ENCODE results near the gene UTP3.
"Not testable (repeated sequence)": the region's sequence is repeated elsewhere in the genome, so short reads cannot be mapped to it uniquely, and the experiment has no call there.

Gene UTP3, protein sequence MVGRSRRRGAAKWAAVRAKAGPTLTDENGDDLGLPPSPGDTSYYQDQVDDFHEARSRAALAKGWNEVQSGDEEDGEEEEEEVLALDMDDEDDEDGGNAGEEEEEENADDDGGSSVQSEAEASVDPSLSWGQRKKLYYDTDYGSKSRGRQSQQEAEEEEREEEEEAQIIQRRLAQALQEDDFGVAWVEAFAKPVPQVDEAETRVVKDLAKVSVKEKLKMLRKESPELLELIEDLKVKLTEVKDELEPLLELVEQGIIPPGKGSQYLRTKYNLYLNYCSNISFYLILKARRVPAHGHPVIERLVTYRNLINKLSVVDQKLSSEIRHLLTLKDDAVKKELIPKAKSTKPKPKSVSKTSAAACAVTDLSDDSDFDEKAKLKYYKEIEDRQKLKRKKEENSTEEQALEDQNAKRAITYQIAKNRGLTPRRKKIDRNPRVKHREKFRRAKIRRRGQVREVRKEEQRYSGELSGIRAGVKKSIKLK

DNA sequence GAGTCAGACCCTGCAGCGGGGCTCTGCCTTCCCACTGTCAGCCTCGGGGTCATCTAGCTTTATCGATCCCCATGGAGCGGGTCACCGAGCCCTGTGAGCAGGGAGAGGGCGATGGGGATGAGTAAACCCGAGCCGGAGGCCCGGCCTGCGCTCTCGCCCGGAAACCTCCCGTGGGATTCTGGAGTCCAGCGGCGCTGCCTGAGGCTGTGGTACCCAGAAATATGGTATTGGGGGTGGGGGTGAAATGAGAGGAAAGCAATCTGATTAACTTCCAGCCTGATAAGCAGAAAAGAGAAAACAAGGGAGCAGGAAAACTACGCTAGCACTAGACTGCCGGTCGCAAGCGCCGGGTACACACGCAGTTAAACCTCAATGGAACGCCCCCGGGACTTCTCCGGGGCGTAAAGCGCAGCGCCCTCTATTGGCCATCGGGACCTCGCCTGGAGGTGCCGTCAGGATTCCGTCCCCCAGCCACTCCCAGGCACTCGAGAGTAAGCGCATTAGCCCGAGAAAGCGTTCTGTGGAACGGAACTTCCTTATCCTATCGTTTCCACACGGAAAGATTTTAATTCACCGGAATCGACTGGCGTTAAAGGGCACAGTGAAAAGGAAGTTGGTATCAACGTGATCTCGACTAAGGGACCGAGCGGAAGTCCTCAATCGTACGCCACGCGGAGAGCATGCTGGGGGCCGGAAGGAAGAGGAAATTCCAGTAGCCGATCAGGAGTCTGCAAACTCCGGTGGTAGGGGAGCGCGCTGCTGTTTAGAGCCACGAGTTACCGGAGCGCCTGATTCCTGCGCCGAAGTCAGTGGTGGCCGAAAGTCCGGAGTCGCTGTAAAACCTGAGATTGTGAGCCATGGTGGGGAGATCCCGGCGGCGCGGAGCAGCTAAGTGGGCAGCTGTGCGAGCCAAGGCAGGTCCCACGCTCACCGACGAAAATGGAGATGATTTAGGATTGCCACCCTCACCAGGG lies at the start of gene UTP3:
UTP3 (plus strand) TSS at position 712 of the 974 bp plus-strand sequence; CDS start at position 858, 146 bp downstream.
- DNase-seq (ENCODE audit: low read depth in 2 of 2), result peak; percentile 89 to 90

- no peak for DNase-seq (ENCODE audit: low read depth in 2 of 2)
These were observed 48.1 kb upstream of the UTP3 start for GRCh38 chr4:70640192-70640591.

GRCh38 chr4:70650741-70651140 lies 37.6 kb upstream of the UTP3 start:
- not testable (repeated sequence) for DNase-seq (ENCODE audit: low read depth in 2 of 2)

DNA sequence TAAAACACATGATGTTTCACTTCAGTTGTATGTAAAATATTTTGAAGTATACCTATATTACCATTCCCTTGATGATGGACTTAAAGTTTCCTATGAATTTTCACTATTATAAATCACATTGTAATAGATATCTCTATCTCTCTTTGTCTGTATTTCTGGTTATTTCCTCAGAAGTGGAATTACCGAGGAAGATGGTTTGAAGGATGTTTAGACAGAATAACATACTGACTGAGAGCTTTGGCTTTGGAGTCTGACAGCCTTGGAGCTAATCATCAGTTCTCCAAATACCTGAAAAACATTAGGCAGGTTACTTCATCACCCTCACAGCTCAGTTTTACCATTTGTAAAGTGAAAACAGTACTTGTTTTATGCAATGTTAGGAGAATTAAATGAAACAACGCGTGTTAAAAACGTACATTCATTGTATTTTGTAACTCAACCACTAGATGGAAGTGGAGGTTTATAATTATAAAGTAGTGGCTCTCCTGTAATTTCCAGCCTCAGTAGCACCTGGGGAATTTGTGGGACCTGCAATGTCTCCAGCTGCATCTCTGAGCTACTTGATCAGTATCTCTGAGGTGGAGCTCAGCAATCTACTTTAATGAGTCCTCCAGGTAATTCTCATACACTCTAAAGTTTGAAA lies 36.3 kb upstream of the UTP3 start:
- DNase-seq (ENCODE audit: low read depth in 2 of 2), result no peak

GRCh38 chr4:70654605-70655011 lies 33.7 kb upstream of the UTP3 start:
- DNase-seq (ENCODE audit: low read depth in 2 of 2), result no peak

GRCh38 chr4:70657326-70657725 lies 31.0 kb upstream of the UTP3 start:
- no peak for DNase-seq (ENCODE audit: low read depth in 2 of 2)

DNA sequence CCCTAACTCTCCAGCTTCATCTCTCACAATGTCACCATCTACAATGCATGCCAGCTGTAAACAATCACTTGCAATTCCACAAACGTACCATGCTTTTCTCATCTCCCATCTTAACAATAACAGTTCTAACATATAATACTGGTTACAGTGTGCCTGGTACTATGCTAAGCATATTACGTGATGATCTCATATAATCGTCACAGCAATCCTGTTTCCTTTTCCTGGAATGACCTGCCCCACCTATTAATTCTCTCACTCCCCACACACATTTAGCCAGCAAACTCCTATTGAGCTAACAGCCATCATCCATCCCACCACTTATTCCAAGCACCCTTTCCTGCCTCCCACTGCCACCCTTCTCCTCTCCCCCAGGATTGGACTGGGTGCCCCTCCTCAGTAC lies 29.9 kb upstream of the UTP3 start:
- DNase-seq (ENCODE audit: low read depth in 2 of 2), result no peak

GRCh38 chr4:70660106-70660505 lies 28.2 kb upstream of the UTP3 start:
- DNase-seq (ENCODE audit: low read depth in 2 of 2), result no peak

GRCh38 chr4:70661309-70661922 lies 26.9 kb upstream of the UTP3 start:
- DNase-seq (ENCODE audit: low read depth in 2 of 2), result peak in 1 of 2 donors; percentile 6

DNA sequence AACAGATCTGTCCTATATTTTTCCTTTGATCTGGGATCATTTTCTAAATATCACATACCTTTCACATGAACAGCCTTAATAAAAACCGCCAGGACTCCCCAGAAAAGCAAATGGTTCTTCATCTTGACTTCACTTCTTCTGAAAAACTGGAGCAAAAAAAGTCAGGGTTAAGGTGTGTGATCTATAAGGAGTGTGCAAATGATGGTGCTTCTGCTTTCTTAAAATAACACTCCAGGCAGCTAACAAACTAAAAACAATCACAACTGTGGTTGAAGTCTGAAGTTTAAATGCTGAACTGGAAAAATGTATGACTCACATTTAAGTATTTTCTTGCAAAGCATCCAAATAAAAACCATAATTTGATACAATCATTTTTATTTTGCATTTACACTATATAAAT lies 22.0 kb upstream of the UTP3 start, which contains the start of gene JCHAIN:
JCHAIN (minus strand) TSS at position 140 of the 400 bp plus-strand sequence; CDS start at position 122, 18 bp downstream.
- no peak for DNase-seq (ENCODE audit: low read depth in 2 of 2)

GRCh38 chr4:70667740-70668535 lies 20.4 kb upstream of the UTP3 start:
- no peak for DNase-seq (ENCODE audit: low read depth in 2 of 2)

- no peak for DNase-seq (ENCODE audit: low read depth in 2 of 2)
These were observed 17.9 kb upstream of the UTP3 start for GRCh38 chr4:70670332-70671014.

DNA sequence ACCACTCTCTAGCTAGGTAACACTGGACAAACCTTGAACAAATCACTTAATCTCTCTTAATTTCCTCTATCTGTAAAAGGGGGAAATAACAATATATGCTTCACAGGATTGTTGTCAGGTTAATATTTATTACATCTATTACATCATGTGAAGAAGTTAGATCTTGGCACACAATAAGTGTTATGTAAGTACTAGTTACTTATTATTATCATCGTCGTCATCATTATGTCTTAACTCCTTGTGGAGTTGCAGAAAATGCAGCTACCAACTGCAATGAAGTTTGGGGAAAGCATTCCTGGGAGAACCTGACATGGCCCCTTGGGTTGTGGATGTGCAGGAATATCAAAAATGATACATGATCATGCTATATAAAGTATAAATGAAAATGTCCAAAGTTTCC lies 17.2 kb upstream of the UTP3 start:
- no peak for DNase-seq (ENCODE audit: low read depth in 2 of 2)

DNA sequence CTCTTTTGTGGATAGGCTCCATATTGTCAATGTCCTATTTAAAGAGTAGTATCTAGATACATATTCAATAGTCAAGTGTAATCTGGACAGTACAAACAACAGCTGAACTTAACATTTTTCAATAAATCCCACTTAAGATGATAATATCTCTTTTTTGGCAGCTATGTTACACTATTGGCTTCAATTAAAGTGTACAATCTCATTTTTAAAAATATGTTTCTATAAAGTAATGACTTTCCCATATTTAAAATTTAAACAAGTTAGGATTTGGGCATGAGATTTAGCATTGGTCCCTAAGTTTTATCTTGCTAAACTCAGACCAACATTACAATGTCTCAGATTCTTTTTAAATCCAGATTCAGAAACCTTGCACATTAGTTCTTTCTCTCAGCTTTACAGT lies 14.1 kb upstream of the UTP3 start:
- no peak for DNase-seq (ENCODE audit: low read depth in 2 of 2)

- DNase-seq (ENCODE audit: low read depth in 2 of 2), result no peak
These were observed 13.6 kb upstream of the UTP3 start for GRCh38 chr4:70674731-70675130.

GRCh38 chr4:70676554-70677090 lies 11.7 kb upstream of the UTP3 start:
- no peak for DNase-seq (ENCODE audit: low read depth in 2 of 2)

DNA sequence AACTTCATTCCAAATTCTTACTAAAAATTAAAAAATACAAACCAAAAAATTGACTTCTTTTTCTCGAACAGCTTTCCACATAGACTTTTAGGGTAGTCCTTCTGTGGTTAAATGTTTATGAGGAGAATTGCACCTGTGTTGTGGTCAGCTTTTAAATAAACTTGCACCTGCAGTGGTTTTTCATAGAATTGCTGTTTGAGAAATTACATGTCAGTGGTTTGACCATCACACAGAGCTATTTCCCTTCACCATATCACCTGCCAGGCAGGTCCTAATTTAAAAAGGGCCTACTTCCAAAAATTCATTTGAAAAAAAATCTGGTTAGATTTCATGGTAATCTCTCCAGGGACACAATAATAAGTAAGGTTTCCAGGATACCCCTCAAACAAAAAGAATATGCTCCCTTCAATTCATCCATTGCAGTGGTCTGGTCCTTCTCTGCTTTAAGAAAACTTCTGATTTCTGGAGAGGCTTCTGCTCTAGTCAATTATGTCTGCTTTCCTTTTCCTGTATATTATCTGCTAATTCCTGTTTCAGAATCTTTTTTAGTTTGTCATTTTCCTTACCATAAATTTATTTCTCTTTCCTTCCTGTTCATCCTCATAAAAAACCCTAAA lies 9.8 kb upstream of the UTP3 start:
- DNase-seq (ENCODE audit: low read depth in 2 of 2), result no peak

DNA sequence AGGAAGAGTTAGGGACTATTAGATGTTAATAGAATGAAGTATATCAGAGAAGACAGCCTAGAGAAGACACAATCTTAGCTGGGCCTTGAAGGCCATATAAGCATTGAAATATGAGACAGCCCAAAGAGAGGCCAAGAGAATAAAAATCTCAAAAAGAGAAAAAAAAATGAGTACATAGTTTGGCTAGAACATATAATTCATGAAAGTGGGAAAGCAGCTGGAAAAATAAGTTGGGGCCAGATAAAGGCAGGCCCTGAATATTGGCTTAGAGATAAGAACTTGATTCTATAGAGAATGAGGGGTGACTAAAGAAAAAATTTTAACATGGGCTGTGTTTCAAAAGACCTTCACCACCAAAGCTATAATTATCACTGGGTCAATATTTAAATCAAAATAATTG lies 7.4 kb upstream of the UTP3 start:
- DNase-seq (ENCODE audit: low read depth in 2 of 2), result no peak

- no peak for DNase-seq (ENCODE audit: low read depth in 2 of 2)
These were observed 6.6 kb upstream of the UTP3 start for GRCh38 chr4:70681704-70682103.

All from stimulated activated CD8-positive, alpha-beta memory T cell treated with anti-CD3 and anti-CD28 coated beads, Interleukin-15, amount 100 ng/mL, for 48 hours (primary cell).